AG04449 (cell line): ENCODE data around the gene ARAP2.
"Not testable (repeated sequence)": the region's sequence is repeated elsewhere in the genome, so short reads cannot be mapped to it uniquely, and the experiment has no call there.

ENCODE experiments used
- CTCF ChIA-PET: fragments of 350-600 bp; formaldehyde crosslinking; extraction: SDS; loops from one replicate; lab custom pipeline; 2021; ENCODE audit warnings: antibody characterized with exemption; lab: Yijun Ruan, JAX
- POLR2A ChIA-PET: fragments of 400-600, 350-600 bp; formaldehyde crosslinking; extraction: SDS; loops from one replicate; lab custom pipeline; 2020; ENCODE audit warnings: antibody characterized with exemption, inconsistent platforms; lab: Yijun Ruan, JAX
- DNase-seq: peaks from one replicate; pipeline ENCODE4 v3.0.0-alpha.2; 2010; ENCODE audit warnings: low read depth, low spot score
- H3K4me3 ChIP-seq: 2 replicates; pipeline ENCODE4 v1.5.1; 2011; ENCODE audit warnings: low read depth, mild to moderate bottlenecking, control low read depth, low read length
- TF ChIP-seq, protein P1 (sequence below): IDR thresholded peaks from one replicate; pipeline ENCODE4 v1.5.1; 2011; ENCODE audit warnings: mild to moderate bottlenecking, moderate library complexity, low read length, control low read depth, inconsistent platforms; ENCODE audit not compliant: insufficient read depth; ENCODE audit errors: missing control alignments

ARAP2 gene

DNA sequence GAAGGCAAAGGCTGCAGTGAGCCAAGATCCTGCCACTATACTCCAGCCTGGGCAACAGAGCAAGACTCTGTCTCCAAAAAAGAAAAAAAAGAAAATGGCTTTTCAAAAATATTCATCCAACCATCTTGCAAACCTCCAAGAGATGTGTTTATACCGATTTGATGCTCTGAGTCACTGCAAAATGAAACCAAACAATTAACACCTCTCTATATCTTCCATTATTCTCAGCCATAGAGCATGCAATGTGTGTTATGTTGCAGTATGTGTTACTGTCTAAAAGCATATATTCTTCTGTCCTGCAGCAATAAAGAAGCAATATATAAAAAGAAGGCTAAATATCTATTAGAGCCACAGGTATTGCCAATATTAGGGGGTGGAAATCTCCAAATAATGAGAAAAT, 51.4 kb downstream of the ARAP2 start:
- DNase-seq = no peak
- no peak overlapping the region for H3K4me3 ChIP-seq
- POLR2A ChIA-PET = no interaction called here
- CTCF ChIA-PET = no interaction called here
- TF ChIP-seq, protein P1, sequence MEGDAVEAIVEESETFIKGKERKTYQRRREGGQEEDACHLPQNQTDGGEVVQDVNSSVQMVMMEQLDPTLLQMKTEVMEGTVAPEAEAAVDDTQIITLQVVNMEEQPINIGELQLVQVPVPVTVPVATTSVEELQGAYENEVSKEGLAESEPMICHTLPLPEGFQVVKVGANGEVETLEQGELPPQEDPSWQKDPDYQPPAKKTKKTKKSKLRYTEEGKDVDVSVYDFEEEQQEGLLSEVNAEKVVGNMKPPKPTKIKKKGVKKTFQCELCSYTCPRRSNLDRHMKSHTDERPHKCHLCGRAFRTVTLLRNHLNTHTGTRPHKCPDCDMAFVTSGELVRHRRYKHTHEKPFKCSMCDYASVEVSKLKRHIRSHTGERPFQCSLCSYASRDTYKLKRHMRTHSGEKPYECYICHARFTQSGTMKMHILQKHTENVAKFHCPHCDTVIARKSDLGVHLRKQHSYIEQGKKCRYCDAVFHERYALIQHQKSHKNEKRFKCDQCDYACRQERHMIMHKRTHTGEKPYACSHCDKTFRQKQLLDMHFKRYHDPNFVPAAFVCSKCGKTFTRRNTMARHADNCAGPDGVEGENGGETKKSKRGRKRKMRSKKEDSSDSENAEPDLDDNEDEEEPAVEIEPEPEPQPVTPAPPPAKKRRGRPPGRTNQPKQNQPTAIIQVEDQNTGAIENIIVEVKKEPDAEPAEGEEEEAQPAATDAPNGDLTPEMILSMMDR = no peak

DNA sequence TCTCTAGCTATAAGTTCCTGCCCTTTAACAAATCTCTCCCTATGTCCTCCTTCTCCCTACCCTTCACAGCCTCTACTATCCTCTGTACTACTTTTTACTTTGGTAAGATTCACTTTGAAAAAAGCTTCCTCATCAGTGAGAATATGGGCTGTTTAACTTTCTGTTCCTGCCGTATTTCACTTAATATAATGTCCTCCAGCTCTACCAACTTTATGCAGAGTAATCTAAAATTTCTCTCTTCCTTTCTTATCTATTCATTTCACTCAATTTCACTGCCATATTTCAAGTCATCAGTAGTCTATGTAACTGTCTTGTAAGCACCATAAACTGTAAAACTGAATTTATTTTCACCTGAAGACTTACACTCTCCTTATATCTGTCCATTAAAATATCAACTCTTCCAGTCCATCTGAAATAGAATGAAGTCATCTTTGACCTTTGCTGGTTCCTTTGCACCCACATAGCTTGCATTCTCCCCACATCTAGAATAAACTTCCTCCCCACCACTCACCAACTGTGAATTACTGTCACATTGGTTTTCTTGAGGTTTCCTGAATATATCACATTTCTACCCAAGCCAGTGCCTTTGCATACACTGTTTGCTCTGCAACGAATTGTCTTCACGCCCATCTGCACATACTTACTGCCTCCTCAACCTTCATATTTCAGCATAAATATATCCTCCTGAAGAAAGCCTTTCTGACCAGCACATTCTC, 54.6 kb downstream of the ARAP2 start:
- ChIA-PET CTCF (no interaction called here), POLR2A (no interaction called here)
- TF ChIP-seq, protein P1 = no peak
- no peak for DNase-seq
- no peak overlapping the region for H3K4me3 ChIP-seq

DNA sequence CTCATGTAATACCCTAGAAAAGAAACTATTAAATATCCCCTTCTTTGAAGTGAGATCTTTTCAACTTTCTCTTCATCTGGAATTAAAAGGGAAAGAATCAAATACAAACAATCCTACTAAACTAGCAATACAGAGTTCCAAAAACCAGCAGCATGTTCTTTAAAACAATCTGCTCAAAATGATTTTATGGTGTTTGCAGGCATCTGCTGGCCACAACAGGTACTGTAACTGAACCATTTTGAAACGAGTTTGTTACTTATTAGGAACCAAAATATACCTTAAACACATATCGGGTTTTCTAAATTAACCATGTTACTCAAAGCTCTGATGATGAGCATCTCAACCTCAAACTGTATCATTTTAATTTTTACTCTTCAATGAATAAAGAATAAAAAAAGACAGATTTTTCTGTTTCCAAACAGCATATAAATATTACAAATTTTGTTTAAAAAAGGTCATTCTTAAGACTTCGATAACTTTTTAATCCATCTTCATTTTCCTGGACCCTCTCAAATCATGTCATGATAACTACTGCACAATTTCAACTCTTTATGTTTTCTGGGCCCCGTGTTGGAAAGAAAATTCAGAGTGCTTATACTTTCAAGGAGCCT, 56.5 kb downstream of the ARAP2 start:
- TF ChIP-seq, protein P1 = no peak
- DNase-seq = no peak
- ChIA-PET CTCF (no interaction called here), POLR2A (no interaction called here)
- no peak overlapping the region for H3K4me3 ChIP-seq

DNA sequence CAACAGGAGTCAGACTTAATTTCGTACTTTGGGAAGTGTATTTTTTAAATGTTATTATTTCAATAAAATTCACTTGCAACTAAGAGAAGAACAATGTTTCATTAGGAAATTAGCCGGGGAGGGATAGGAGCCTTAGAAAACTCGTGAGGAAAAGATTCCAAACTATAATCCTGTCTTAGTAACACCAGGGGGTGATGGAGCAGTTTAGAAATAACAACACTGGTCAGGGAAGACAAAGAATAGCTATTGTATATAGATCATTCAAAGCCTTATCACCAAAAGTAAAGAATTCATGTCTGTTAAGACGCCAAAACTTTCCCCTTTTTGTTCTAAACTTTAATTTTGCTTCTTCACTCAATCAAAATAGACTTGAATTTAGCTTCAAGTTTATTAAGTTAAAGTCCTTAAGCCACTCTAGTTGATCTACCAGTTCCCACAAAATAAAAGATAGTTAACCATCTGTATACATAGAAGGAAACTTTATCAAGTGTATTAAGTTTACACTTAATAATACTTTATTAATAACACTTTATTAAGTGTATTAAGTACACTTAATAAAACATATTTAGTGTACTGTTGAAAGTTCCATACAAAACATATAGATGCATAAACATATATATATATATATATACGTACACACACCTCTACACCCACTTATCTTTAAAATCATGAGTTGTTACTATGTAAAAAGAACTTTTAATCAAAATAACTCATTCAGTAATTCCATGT, 60.5 kb downstream of the ARAP2 start:
- POLR2A ChIA-PET = no interaction called here
- CTCF ChIA-PET = no interaction called here
- no peak for DNase-seq
- no peak overlapping the region for H3K4me3 ChIP-seq
- TF ChIP-seq, protein P1 = no peak

DNA sequence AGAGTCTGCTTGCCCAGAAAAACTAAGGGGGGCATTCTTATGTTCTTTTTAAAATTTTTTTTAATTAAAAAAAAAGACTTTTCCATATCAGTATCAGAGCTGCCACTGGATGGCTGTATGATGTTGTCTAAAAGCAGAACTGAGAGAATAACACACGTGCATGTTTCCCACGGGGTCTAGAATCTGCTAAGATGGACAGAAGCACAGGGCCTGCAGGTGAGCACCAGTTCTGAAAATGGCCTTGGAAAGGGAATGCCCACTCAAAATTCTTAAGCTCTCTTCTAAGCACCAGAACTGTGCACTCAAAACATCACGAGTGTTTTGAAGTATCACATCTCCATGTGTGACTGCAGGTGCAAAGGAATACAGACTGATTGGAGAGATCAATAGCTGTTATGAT, 61.1 kb downstream of the ARAP2 start:
- ChIA-PET POLR2A (no interaction called here), CTCF (no interaction called here)
- no peak for DNase-seq
- no peak overlapping the region for H3K4me3 ChIP-seq
- TF ChIP-seq, protein P1 = no peak

DNA sequence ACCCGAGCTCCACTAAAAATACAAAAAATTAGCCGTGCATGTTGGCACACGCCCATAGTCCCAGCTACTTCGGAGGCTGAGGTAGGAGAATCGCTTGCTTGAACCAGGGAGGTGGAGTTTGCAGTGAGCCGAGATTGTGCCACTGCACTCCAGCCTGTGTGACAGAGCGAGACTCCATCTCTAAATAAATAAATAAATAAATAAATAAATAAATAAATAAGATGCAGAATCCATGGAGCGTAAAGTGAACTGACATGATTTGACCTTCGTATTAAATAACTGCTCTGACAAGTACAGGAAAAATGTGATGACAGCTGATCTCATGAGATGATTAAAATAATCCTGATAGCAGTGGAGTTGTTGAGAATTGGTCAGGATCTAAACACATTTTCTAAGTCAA, 62.0 kb downstream of the ARAP2 start:
- CTCF ChIA-PET, H3K4me3 ChIP-seq, DNase-seq, POLR2A ChIA-PET: not testable (repeated sequence)

DNA sequence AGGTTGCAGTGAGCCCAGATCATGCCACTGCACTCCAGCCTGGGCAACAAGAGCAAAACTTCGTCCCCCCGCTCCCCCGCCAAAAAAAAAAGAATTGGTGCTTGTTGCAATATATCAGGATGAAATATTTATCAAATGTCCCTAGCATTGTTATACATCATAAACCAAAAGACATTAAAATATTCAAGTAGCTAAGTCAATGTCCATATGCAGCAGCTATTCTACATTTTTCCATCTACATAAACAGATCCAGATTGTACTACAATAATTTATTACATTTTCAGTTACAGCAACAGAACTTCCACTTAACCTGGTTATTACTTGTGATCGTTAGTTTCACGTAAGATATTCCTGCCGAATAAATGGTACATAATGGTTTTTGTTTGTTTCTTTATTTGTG, 64.1 kb downstream of the ARAP2 start:
- CTCF ChIA-PET = no interaction called here
- DNase-seq = no peak
- POLR2A ChIA-PET = no interaction called here

More for the DNA sequence above, 64.1 kb downstream of the ARAP2 start:
- TF ChIP-seq, protein P1 = no peak
- no peak overlapping the region for H3K4me3 ChIP-seq
